Adrenal gland (tissue), 12 donors: ENCODE measurements around the gene IQGAP2. TPM values are rescaled to one million over a fixed set of nuclear protein-coding genes. Genes with fewer than 3 reads are reported as not detected.

ENCODE experiments used
- DNase-seq, 7 donors: peaks; one replicate each; pipeline ENCODE4 v3.0.0-alpha.2; 2019 to 2020
- H3K27ac ChIP-seq, 5 donors: fragments of 200-600 bp; sonication (generic) in 4 of 5; 1 replicate in 3 of 5; 2 replicates in 2 of 5; pipeline versions ENCODE4 v1.5.1 to v1.8.0; 2016 to 2020; ENCODE audit warnings: mild to moderate bottlenecking in 1 of 5
- H3K27me3 ChIP-seq: fragments of 200-600 bp; 2 replicates; pipeline ENCODE4 v1.8.0; 2021
- H3K36me3 ChIP-seq, 2 donors: fragments of 200-600 bp; replicated peaks in 1 of 2; 1 replicate in 1 of 2; 2 replicates in 1 of 2; pipeline versions ENCODE4 v1.5.1 to v1.8.0; 2018 to 2022
- H3K4me1 ChIP-seq, 2 donors: fragments of 200-600 bp; replicated peaks in 1 of 2; 1 replicate in 1 of 2; 2 replicates in 1 of 2; pipeline versions ENCODE4 v1.5.1 to v1.8.0; 2018 to 2021
- H3K4me3 ChIP-seq, 4 donors: fragments of 200-600 bp; sonication (generic) in 3 of 4; one replicate each; pipeline ENCODE4 v1.5.1; 2016 to 2018
- H3K9me3 ChIP-seq, 3 donors: fragments of 200-600 bp; sonication (generic) in 1 of 3; replicated peaks in 1 of 3; 1 replicate in 2 of 3; 2 replicates in 1 of 3; pipeline versions ENCODE4 v1.5.1 to v1.8.0; 2016 to 2021
- CTCF ChIP-seq, 6 experiments: fragments of 450-650 bp in 4 of 6; fragments of 200-600 bp in 2 of 6; sonication (generic) in 1 of 6; IDR thresholded peaks; 1 replicate in 5 of 6; 2 replicates in 1 of 6; pipeline versions ENCODE4 v1.5.1 to v1.8.0; 2016 to 2021; ENCODE audit warnings: antibody characterized with exemption in 6 of 6, mild to moderate bottlenecking in 2 of 6, moderate library complexity in 1 of 6
- POLR2A ChIP-seq, 2 donors: fragments of 450-650 bp; IDR thresholded peaks; one replicate each; pipeline ENCODE4 v1.6.1; 2017; ENCODE audit warnings: antibody characterized with exemption in 2 of 2, mild to moderate bottlenecking in 2 of 2, moderate library complexity in 1 of 2
- WGBS, 4 donors: extraction: QIAGEN DNeasy Blood & Tissue Kit in 2 of 4; methylation state at CpG; one replicate each; pipeline versions ENCODE4 v1.1.5 to v1.1.7; 2013 to 2017; 5-methylcytosine and 5-hydroxymethylcytosine counted together
- intact Hi-C, 2 donors: fragments of 100-400 bp; cut with DNase I; formaldehyde crosslinking; loops; one replicate each; pipeline versions ENCODE4 v1.14.1 to v1.15.0; 2022 to 2023
- polyA plus RNA-seq, 3 donors: library from polyadenylated mRNA; stranded (reverse); fragments of 200-250 nt in 2 of 3; fragments of 350-450 nt in 1 of 3; fragmentation: Illumina TruSeq in 1 of 3; extraction: RNeasy Lipid Tissue Mini Kit (QIAGEN cat#74804) in 1 of 3; gene quantifications; one replicate each; pipeline ENCODE4 v1.2.3, GENCODE V29; 2013 to 2014
- total RNA-seq, 9 donors: library from RNA; depleted of rRNA in 4 of 9; stranded (reverse); fragments of >200 nt in 4 of 9; fragments of 120-200 nt in 1 of 9; fragmentation: NEBNext Ultra II Directional in 1 of 9; extraction: Animal tissue kit (Norgen Biotek cat#: 25700) in 1 of 9; gene quantifications; one replicate each; pipeline versions ENCODE4 v1.1.0 to v1.2.4, GENCODE V29; 2013 to 2023
- donor health status: healthy with polysubstance abuse.
- donor health status: Bipolar disorder and iron deficiency.
- donor health status: DM: yes; HTN: yes; CAD: no.
- donor health status: DM: no; HTN: no; CAD: no.
- donor health status: DM: no; HTN: no; CAD: no.
- donor health status: DM: yes; HTN: yes; CAD: no.

IQGAP2 gene
- total and polyA plus RNA-seq, 12 donors: 14.9 to 77.3 (median 36.1) TPM

GRCh38 chr5:76475385-76475784 is 72.3 kb downstream of the IQGAP2 start:
- Histone ChIP-seq H3K27ac (no peak overlapping the region), H3K27me3 (no peaks in the 10 kb centered on the region), H3K4me3 (no peak overlapping the region), H3K9me3 (no peaks in the 10 kb centered on the region), H3K36me3 (no peaks in the 10 kb centered on the region), H3K4me1 (peaks cover 0 to 3% of the 10 kb centered on the region in 2 donors)
- intact Hi-C loops: no loop called here
- no peak for DNase-seq
- TF ChIP-seq POLR2A (IDR thresholded peaks at IDR 0.05) (no peak), CTCF (IDR thresholded peaks at IDR 0.05) (no peak)
- 93 to 98% (median 96%) methylated on average over 3 of the region's 3 CpGs for whole genome bisulfite sequencing, 4 donors

GRCh38 chr5:76475936-76476335 is 72.9 kb downstream of the IQGAP2 start:
- peaks cover 0 to 2% of the 10 kb centered on the region in 2 donors for H3K4me1 ChIP-seq
- no peak overlapping the region for H3K4me3 ChIP-seq
- no peaks in the 10 kb centered on the region for H3K27me3 ChIP-seq
- H3K27ac ChIP-seq: no peak overlapping the region
- intact Hi-C loops: no loop called here
- 83 to 94% (median 89%) methylated on average over 2 of the region's 2 CpGs for WGBS, 4 donors
- H3K36me3 ChIP-seq: no peaks in the 10 kb centered on the region
- no peak for TF ChIP-seq CTCF (IDR thresholded peaks at IDR 0.05)
- TF ChIP-seq POLR2A (IDR thresholded peaks at IDR 0.05): no peak
- no peaks in the 10 kb centered on the region for H3K9me3 ChIP-seq
- DNase-seq: no peak

DNA sequence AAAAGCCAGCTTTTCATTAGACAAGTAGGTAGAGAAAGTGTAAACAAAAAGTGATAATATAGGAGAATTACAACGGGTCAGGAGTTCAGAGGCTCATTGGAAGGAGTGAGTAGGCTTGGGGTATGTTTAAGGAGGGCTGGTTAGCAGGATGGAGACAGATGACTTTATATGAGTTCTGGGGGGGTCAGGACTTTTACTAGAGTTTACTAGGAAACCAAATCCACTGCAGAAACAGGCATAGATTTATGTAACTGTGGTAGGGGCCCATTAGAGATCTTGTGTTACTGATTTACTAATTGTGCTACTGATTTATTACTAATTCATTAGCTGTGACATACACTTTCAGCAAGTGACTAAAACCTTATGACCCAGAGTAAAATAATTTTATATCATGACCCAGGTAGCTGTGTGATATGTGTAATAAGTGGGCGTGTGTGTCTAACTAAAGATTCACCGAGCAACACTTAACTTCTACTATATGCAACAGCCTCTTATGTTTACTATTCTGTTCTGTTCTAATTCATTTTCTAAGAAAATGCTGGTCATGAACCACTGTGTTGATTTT is 73.5 kb downstream of the IQGAP2 start:
- Histone ChIP-seq H3K36me3 (no peaks in the 10 kb centered on the region), H3K9me3 (no peaks in the 10 kb centered on the region), H3K4me3 (no peak overlapping the region), H3K4me1 (no peaks in the 10 kb centered on the region), H3K27me3 (no peaks in the 10 kb centered on the region), H3K27ac (no peak overlapping the region)
- WGBS, 4 donors: 78 to 86% (median 81%) methylated on average over 3 of the region's 3 CpGs
- no peak for DNase-seq
- TF ChIP-seq POLR2A (IDR thresholded peaks at IDR 0.05) (no peak), CTCF (IDR thresholded peaks at IDR 0.05) (no peak)
- intact Hi-C loops: no loop called here

- Histone ChIP-seq H3K4me3 (no peak overlapping the region), H3K27me3 (no peaks in the 10 kb centered on the region), H3K36me3 (no peaks in the 10 kb centered on the region), H3K4me1 (no peaks in the 10 kb centered on the region), H3K27ac (no peak overlapping the region), H3K9me3 (no peaks in the 10 kb centered on the region)
- intact Hi-C loops: no loop called here
- no peak for DNase-seq
- 89 to 100% (median 95%) methylated on average over 2 of the region's 2 CpGs for WGBS, 4 donors
- TF ChIP-seq POLR2A (IDR thresholded peaks at IDR 0.05): no peak
- no peak for TF ChIP-seq CTCF (IDR thresholded peaks at IDR 0.05)
Measured at GRCh38 chr5:76477061-76477460, 74.0 kb downstream of the IQGAP2 start.
